ENCODE measurements around the gene SRP19. TPM values are rescaled to one million over a fixed set of nuclear protein-coding genes. Genes with fewer than 3 reads are reported as not detected.
"Not testable (repeated sequence)": the region's sequence is repeated elsewhere in the genome, so short reads cannot be mapped to it uniquely, and the experiment has no call there.

Gene SRP19
- total RNA-seq, 2 experiments from 2014 or later: 51.2 to 56.6 TPM

GRCh38 chr5:112902561-112902960 is 41.5 kb downstream of the SRP19 start:
- H3K36me3 Mint-ChIP-seq (ENCODE audit: low read depth): peaks cover 57% of the 10 kb centered on the region
- ChIA-PET POLR2A (interaction anchor here (1.7 kb wide), 1 partner anchor 9 kb away, joined by 5 read pairs; no protein-coding TSS in a partner anchor), CTCF (interaction anchor here (1.1 to 3.5 kb wide), 3 partner anchors 11 to 94 kb away, joined by 3 to 21 read pairs (median 4); partner anchors contain the start of gene REEP5)
- no peaks in the 10 kb centered on the region for H3K9me3 Mint-ChIP-seq (ENCODE audit: insufficient read depth)
- H3K4me3 Mint-ChIP-seq: no peak overlapping the region
- DNase-seq (no peak), ATAC-seq (no peak)
- H3K27me3 Mint-ChIP-seq (ENCODE audit: low read depth): no peaks in the 10 kb centered on the region
- no peak overlapping the region for H3K27ac Mint-ChIP-seq
- H3K4me1 Mint-ChIP-seq (ENCODE audit: low read depth): peaks cover 8% of the 10 kb centered on the region

GRCh38 chr5:112904996-112905395 is 43.9 kb downstream of the SRP19 start:
- H3K36me3 Mint-ChIP-seq (ENCODE audit: low read depth): peaks cover 48% of the 10 kb centered on the region
- POLR2A ChIA-PET: not testable (repeated sequence)

DNA sequence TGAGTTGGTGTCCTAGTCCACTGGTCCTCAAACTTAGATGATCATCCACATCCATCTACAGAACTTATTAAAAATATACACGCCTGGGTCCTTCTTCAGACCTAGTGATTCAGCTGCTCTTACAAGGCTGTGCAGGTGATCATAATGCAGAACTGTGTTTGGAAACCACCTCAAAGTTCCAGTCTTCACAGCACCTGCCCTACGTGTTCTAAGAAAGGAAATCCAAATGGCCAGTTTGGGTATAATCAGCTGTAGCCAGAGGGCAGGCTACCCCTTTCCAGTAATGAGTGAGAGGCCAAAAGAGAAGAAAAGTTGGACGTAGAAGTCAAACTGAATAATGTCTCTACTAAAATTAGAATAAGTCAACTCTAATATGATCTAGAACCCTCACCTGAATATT is 45.5 kb downstream of the SRP19 start:
- Mint-ChIP-seq H3K27ac (no peak overlapping the region), H3K4me1 (ENCODE audit: low read depth) (peaks cover 9% of the 10 kb centered on the region), H3K27me3 (ENCODE audit: low read depth) (no peaks in the 10 kb centered on the region), H3K36me3 (ENCODE audit: low read depth) (peaks cover 51% of the 10 kb centered on the region), H3K4me3 (no peak overlapping the region), H3K9me3 (ENCODE audit: insufficient read depth) (no peaks in the 10 kb centered on the region)
- POLR2A ChIA-PET: interaction anchor here (1.0 kb wide), 1 partner anchor 46 kb away, joined by 3 read pairs; the partner anchor contains the start of gene SRP19
- CTCF ChIA-PET: no interaction called here
- DNase-seq (no peak), ATAC-seq (no peak)

More at GRCh38 chr5:112904996-112905395, 43.9 kb downstream of the SRP19 start:
- CTCF ChIA-PET: interaction anchor here (0.8 to 3.5 kb wide), 4 partner anchors 9 to 16 kb away, joined by 3 to 21 read pairs (median 4); partner anchors contain the start of gene REEP5
- not testable (repeated sequence) for DNase-seq; H3K27me3 Mint-ChIP-seq (ENCODE audit: low read depth); H3K4me1 Mint-ChIP-seq (ENCODE audit: low read depth); H3K27ac Mint-ChIP-seq; ATAC-seq; H3K9me3 Mint-ChIP-seq (ENCODE audit: insufficient read depth); H3K4me3 Mint-ChIP-seq

DNA sequence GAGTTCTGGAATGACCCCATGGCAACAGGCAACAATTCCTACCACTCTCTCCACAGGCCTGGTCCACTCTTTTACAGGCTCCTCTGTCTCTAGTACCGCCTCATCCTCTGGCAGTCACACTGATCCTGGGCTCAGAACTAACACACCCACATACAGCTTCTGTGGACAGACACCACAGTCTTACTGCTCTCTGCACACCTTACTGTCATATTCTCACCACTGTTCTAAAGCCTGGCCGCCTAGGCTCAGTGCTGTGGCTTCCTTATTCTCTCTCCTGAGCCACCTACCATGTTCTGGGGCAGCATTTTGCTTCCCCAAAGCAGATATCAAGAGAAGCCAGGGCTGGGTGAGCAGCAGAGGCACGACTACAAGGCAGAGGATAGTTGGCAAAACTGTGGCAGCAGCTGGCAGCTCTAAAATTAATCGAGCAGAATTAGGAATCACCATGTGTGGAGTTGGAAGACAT is 46.1 kb downstream of the SRP19 start:
- Mint-ChIP-seq H3K27me3 (ENCODE audit: low read depth) (no peaks in the 10 kb centered on the region), H3K27ac (peak overlapping the region; percentile 57), H3K36me3 (ENCODE audit: low read depth) (peaks cover 53% of the 10 kb centered on the region), H3K4me1 (ENCODE audit: low read depth) (peaks cover 13% of the 10 kb centered on the region), H3K9me3 (ENCODE audit: insufficient read depth) (no peaks in the 10 kb centered on the region), H3K4me3 (no peak overlapping the region)
- no peak for ATAC-seq
- ChIA-PET POLR2A (interaction anchor here (1.0 kb wide), 1 partner anchor 46 kb away, joined by 3 read pairs; the partner anchor contains the start of gene SRP19), CTCF (no interaction called here)
- DNase-seq: no peak

DNA sequence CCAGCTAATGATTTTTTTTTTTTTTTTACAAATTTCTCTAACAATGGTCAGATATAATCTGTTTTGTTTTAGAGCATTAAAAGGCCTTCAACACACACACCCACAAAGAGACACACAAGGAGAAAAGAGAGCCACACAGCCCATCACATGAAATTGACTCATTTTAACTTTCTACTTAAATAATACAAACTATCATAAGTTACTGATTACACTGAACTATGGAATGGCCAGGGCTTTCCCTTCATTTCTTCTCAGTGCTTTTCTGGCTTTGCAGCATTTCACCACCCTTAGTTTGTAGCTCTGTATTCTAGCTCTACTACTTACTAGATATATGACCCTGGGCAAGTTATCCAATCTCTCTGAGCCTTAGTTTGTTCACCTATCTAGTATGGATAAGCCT is 47.8 kb downstream of the SRP19 start:
- ChIA-PET POLR2A (no interaction called here), CTCF (interaction anchor here (1.2 kb wide), 1 partner anchor 13 kb away, joined by 5 read pairs; the partner anchor contains the start of gene REEP5)
- H3K27ac Mint-ChIP-seq: no peak overlapping the region
- peaks cover 59% of the 10 kb centered on the region for H3K36me3 Mint-ChIP-seq (ENCODE audit: low read depth)
- no peaks in the 10 kb centered on the region for H3K27me3 Mint-ChIP-seq (ENCODE audit: low read depth)
- DNase-seq: no peak
- no peak overlapping the region for H3K4me3 Mint-ChIP-seq
- H3K4me1 Mint-ChIP-seq (ENCODE audit: low read depth): peaks cover 22% of the 10 kb centered on the region
- no peaks in the 10 kb centered on the region for H3K9me3 Mint-ChIP-seq (ENCODE audit: insufficient read depth)
- ATAC-seq: no peak

- H3K27ac Mint-ChIP-seq: no peak overlapping the region
- POLR2A ChIA-PET: no interaction called here
- no peaks in the 10 kb centered on the region for H3K9me3 Mint-ChIP-seq (ENCODE audit: insufficient read depth)
- H3K4me1 Mint-ChIP-seq (ENCODE audit: low read depth): peaks cover 31% of the 10 kb centered on the region
- DNase-seq (no peak), ATAC-seq (no peak)
- no peaks in the 10 kb centered on the region for H3K27me3 Mint-ChIP-seq (ENCODE audit: low read depth)
- CTCF ChIA-PET: no interaction called here
- peaks cover 65% of the 10 kb centered on the region for H3K36me3 Mint-ChIP-seq (ENCODE audit: low read depth)
- H3K4me3 Mint-ChIP-seq: no peak overlapping the region
Observed at GRCh38 chr5:112910529-112910928, 49.4 kb downstream of the SRP19 start.

DNA sequence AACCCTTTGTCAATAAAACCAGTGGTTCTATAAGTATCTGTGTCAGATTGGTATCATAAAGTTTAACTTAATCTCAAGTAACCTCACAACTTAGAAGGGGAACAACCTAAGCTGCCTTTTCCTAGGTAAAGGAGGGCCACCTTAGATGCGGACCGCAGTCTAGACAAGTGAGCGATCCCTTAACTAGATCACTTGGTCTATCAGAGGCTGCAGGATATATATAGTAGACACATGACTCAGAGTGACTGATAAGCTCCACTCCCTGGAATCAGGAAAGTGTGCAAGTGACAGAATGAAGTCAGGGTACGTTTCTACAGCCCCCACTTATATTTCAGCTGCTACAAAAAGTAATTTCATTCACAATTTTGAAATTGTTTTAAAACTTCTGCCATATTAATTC is 53.5 kb downstream of the SRP19 start:
- H3K27me3 Mint-ChIP-seq (ENCODE audit: low read depth): no peaks in the 10 kb centered on the region
- no peaks in the 10 kb centered on the region for H3K9me3 Mint-ChIP-seq (ENCODE audit: insufficient read depth)
- peaks cover 63% of the 10 kb centered on the region for H3K4me1 Mint-ChIP-seq (ENCODE audit: low read depth)
- no peak for ATAC-seq
- ChIA-PET POLR2A (interaction anchor here (1.1 kb wide), 1 partner anchor 61 kb away, joined by 3 read pairs; no protein-coding TSS in a partner anchor), CTCF (interaction anchor here (1.2 to 1.7 kb wide), 2 partner anchors 11 to 17 kb away, joined by 4 read pairs; no protein-coding TSS in a partner anchor)
- H3K27ac Mint-ChIP-seq: no peak overlapping the region
- peaks cover 84% of the 10 kb centered on the region for H3K36me3 Mint-ChIP-seq (ENCODE audit: low read depth)
- no peak for DNase-seq
- no peak overlapping the region for H3K4me3 Mint-ChIP-seq

DNA sequence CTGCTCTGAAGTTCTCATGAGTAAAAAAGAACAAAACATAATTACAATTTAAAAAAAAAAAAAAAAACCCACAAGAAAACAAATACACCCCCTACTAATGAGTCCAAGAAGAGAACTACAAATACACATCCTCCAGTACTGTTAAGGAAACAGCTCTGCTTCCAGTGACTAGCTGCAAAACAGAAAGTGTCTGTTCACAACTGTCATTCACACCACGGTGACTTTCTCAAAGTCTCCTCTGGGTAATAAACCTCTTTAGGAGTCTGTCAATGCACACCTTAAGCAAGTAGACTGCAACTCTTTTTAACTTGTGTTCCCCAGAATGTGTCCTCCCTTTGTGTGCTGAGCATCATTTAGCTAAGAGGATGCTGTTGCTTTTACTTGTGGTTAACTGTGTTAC is 54.7 kb downstream of the SRP19 start:
- ChIA-PET POLR2A (interaction anchor here (0.5 to 2.0 kb wide), 3 partner anchors 16 to 60 kb away, joined by 3 to 9 read pairs (median 3); partner anchors contain the start of gene DCP2), CTCF (interaction anchor here (0.9 to 1.8 kb wide), 7 partner anchors 9 to 80 kb away, joined by 3 to 7 read pairs (median 5); no protein-coding TSS in a partner anchor)
- ATAC-seq: peak; percentile 68
- Mint-ChIP-seq H3K27ac (peak overlapping the region; percentile 75), H3K4me3 (peak overlapping the region; percentile 1), H3K9me3 (ENCODE audit: insufficient read depth) (no peaks in the 10 kb centered on the region), H3K27me3 (ENCODE audit: low read depth) (no peaks in the 10 kb centered on the region), H3K4me1 (ENCODE audit: low read depth) (peaks cover 74% of the 10 kb centered on the region), H3K36me3 (ENCODE audit: low read depth) (peaks cover 82% of the 10 kb centered on the region)
- DNase-seq: peak; percentile 41

GRCh38 chr5:112917453-112917995 is 56.4 kb downstream of the SRP19 start:
- ChIA-PET POLR2A (interaction anchor here (2.0 kb wide), 1 partner anchor 59 kb away, joined by 9 read pairs; the partner anchor contains the start of gene DCP2), CTCF (interaction anchor here (1.1 to 1.7 kb wide), 3 partner anchors 43 to 78 kb away, joined by 3 to 7 read pairs (median 3); no protein-coding TSS in a partner anchor)
- DNase-seq (no peak), ATAC-seq (no peak)
- Mint-ChIP-seq H3K27me3 (ENCODE audit: low read depth) (no peaks in the 10 kb centered on the region), H3K4me1 (ENCODE audit: low read depth) (peaks cover 73% of the 10 kb centered on the region), H3K27ac (no peak overlapping the region), H3K36me3 (ENCODE audit: low read depth) (peaks cover 76% of the 10 kb centered on the region), H3K9me3 (ENCODE audit: insufficient read depth) (no peaks in the 10 kb centered on the region), H3K4me3 (no peak overlapping the region)

DNA sequence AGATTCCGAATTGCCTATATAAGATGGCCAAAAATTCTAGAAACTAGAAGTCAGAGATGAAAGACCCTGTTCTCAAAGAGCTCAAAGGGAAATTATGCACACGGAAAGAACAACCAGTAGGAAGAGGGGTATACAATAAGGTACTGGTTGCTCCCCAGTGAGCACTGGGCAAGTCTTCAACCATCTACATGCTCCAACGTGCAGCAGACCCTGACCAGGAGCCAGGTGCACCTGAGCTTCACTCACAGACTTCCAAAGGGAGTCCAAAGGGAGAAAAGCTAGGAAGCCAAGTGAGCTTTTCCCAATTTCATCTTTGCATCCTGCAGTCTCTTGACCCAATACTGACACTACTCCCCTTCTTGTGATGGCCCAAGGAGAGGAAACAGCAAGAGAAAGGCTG is 57.0 kb downstream of the SRP19 start:
- no peaks in the 10 kb centered on the region for H3K27me3 Mint-ChIP-seq (ENCODE audit: low read depth)
- POLR2A ChIA-PET: no interaction called here
- DNase-seq (no peak), ATAC-seq (no peak)
- peak overlapping the region; percentile 23 for H3K27ac Mint-ChIP-seq
- H3K4me3 Mint-ChIP-seq: no peak overlapping the region
- no peaks in the 10 kb centered on the region for H3K9me3 Mint-ChIP-seq (ENCODE audit: insufficient read depth)
- H3K36me3 Mint-ChIP-seq (ENCODE audit: low read depth): peaks cover 69% of the 10 kb centered on the region
- peaks cover 73% of the 10 kb centered on the region for H3K4me1 Mint-ChIP-seq (ENCODE audit: low read depth)
- CTCF ChIA-PET: interaction anchor here (1.1 kb wide), 1 partner anchor 78 kb away, joined by 3 read pairs; no protein-coding TSS in a partner anchor

GRCh38 chr5:112918679-112919078 is 57.6 kb downstream of the SRP19 start:
- Mint-ChIP-seq H3K36me3 (ENCODE audit: low read depth) (peaks cover 65% of the 10 kb centered on the region), H3K4me1 (ENCODE audit: low read depth) (peaks cover 76% of the 10 kb centered on the region), H3K4me3 (no peak overlapping the region), H3K27ac (peak overlapping the region; percentile 21), H3K9me3 (ENCODE audit: insufficient read depth) (no peaks in the 10 kb centered on the region), H3K27me3 (ENCODE audit: low read depth) (no peaks in the 10 kb centered on the region)
- ChIA-PET POLR2A (interaction anchor here (0.7 kb wide), 1 partner anchor 45 kb away, joined by 3 read pairs; no protein-coding TSS in a partner anchor), CTCF (interaction anchor here (1.1 kb wide), 1 partner anchor 77 kb away, joined by 3 read pairs; no protein-coding TSS in a partner anchor)
- ATAC-seq (no peak), DNase-seq (no peak)
